ENCODE measurements around the gene AOC2.
A peak's percentile ranks its signal among the peaks of the same experiment; 100 is the strongest.

The AOC2 gene

GRCh38 chr17:42844271-42844670 is at the start of gene AOC2:
Gene AOC2, plus strand, starts transcription at chr17:42844580. Its CDS starts 47 bp downstream, at chr17:42844627.
- no peak for DNase-seq

- no peak for DNase-seq
These were observed 49.3 kb upstream of the AOC2 start for GRCh38 chr17:42795061-42795460.

GRCh38 chr17:42795465-42795864 is 48.9 kb upstream of the AOC2 start:
- DNase-seq: no peak

- no peak for DNase-seq
These were observed 48.2 kb upstream of the AOC2 start for GRCh38 chr17:42796066-42796758.

GRCh38 chr17:42797067-42798007 is 47.0 kb upstream of the AOC2 start:
- no peak for DNase-seq

GRCh38 chr17:42798011-42798382 is 46.4 kb upstream of the AOC2 start:
- no peak for DNase-seq

GRCh38 chr17:42798383-42799380 is 45.7 kb upstream of the AOC2 start, which contains the start of the genes CNTD1 and COA3:
Gene CNTD1, plus strand, starts transcription at chr17:42798861. Its CDS starts 207 bp downstream, at chr17:42799068.
Gene COA3, minus strand, starts transcription at chr17:42798704. Its CDS starts 23 bp downstream, at chr17:42798681.
- DNase-seq: peak; percentile 86

- no peak for DNase-seq
These were observed 41.1 kb upstream of the AOC2 start for GRCh38 chr17:42803074-42803883.

- no peak for DNase-seq
These were observed 39.4 kb upstream of the AOC2 start for GRCh38 chr17:42804918-42805367.

GRCh38 chr17:42806249-42806648 is 38.1 kb upstream of the AOC2 start:
- DNase-seq: no peak

- DNase-seq: no peak
These were observed 35.1 kb upstream of the AOC2 start for GRCh38 chr17:42809250-42809649.

GRCh38 chr17:42814633-42815399 is 29.6 kb upstream of the AOC2 start:
- no peak for DNase-seq

- DNase-seq: no peak
These were observed 26.5 kb upstream of the AOC2 start for GRCh38 chr17:42817866-42818265.

- DNase-seq: no peak
These were observed 26.0 kb upstream of the AOC2 start for GRCh38 chr17:42818379-42818778.

GRCh38 chr17:42819939-42820535 is 24.3 kb upstream of the AOC2 start:
- peak; percentile 76 for DNase-seq

GRCh38 chr17:42821176-42821575 is 23.2 kb upstream of the AOC2 start:
- DNase-seq: no peak

- no peak for DNase-seq
These were observed 16.9 kb upstream of the AOC2 start for GRCh38 chr17:42827472-42827871.

GRCh38 chr17:42830971-42831370 is 13.4 kb upstream of the AOC2 start:
- DNase-seq: no peak

- DNase-seq: no peak
These were observed 12.0 kb upstream of the AOC2 start for GRCh38 chr17:42832213-42832933.
